AG10803 (cell line): ENCODE data around the gene APOBEC3A.
"Not testable (repeated sequence)": the region's sequence is repeated elsewhere in the genome, so short reads cannot be mapped to it uniquely, and the experiment has no call there.

ENCODE experiments used
- DNase-seq: peaks from one replicate; pipeline ENCODE4 v3.0.0; 2010; ENCODE audit warnings: low read depth
- H3K4me3 ChIP-seq: 2 replicates; pipeline ENCODE4 v1.5.1; 2011; ENCODE audit warnings: mild to moderate bottlenecking, low read length, control low read depth
- TF ChIP-seq, protein P1 (sequence below): conservative IDR thresholded peaks from 2 replicates; pipeline ENCODE4 v1.5.1; 2011; ENCODE audit warnings: mild to moderate bottlenecking, low read length, control low read depth, inconsistent platforms

APOBEC3A gene

DNA sequence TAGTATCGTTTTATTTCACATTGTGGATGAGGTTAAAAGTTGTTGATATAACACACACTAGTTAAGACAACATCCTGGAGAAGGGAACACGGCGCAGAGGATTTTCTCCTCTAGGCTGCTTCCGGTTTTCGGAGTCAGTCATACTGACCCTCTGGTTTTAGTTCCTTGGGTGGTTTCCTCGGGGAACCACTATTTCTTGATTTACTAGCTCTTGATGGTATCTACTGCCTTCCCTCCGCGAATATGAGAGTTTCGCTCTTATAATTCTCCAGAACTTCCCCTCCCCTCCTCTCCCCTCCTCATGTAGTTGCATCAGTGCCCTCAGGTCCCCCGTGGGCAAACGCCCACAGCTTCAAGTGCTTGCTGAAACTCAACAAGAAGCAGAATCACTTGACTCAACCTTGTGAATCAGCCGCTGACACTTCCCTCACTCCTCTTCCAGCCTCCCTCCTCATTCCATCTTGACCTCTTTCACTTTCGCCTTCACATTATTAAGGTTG, 15.9 kb upstream of the APOBEC3A start:
- TF ChIP-seq, protein P1, sequence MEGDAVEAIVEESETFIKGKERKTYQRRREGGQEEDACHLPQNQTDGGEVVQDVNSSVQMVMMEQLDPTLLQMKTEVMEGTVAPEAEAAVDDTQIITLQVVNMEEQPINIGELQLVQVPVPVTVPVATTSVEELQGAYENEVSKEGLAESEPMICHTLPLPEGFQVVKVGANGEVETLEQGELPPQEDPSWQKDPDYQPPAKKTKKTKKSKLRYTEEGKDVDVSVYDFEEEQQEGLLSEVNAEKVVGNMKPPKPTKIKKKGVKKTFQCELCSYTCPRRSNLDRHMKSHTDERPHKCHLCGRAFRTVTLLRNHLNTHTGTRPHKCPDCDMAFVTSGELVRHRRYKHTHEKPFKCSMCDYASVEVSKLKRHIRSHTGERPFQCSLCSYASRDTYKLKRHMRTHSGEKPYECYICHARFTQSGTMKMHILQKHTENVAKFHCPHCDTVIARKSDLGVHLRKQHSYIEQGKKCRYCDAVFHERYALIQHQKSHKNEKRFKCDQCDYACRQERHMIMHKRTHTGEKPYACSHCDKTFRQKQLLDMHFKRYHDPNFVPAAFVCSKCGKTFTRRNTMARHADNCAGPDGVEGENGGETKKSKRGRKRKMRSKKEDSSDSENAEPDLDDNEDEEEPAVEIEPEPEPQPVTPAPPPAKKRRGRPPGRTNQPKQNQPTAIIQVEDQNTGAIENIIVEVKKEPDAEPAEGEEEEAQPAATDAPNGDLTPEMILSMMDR: no peak
- DNase-seq: no peak
- H3K4me3 ChIP-seq: no peak overlapping the region

DNA sequence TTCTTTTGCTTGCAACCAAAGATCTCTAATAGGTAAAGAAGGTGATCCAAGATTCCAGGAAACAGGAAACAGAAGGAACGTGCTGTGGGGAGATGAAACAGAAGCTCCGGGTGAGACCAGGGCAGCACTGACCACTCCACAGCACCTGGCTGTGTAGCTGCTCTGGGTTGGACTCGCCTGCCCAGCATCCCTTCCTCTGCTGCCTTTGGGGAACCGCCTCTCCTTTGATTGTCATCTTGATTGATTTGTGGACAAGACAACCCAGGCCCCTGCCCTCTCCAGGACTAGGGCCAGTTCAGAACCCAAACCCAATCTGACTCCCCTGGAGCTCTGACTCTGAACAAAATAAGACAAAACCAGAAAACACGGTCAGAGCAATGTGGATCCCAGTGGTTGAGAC, 14.7 kb upstream of the APOBEC3A start:
- H3K4me3 ChIP-seq: no peak overlapping the region
- DNase-seq: no peak
- TF ChIP-seq, protein P1: no peak

DNA sequence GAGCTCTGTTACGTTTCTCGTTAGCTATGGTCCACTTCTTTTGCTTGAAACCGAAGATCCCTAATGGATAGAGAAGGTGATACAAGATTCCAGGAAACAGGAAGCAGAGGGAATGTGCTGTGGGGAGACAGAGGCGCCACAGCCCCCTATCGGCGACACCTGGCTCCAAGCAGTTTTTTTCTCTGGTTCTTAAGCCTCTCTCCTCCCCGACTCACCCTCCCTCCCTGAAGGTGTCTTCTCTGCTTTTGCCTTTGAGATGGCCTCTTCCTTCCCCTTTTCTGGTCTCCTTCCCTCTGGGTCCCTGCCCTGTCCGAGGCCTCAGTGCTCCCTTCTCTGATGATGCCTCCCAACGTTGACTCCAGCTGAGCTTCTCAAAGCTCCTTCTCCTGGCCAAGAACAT, 14.2 kb upstream of the APOBEC3A start:
- DNase-seq: no peak
- no peak overlapping the region for H3K4me3 ChIP-seq

GRCh38 chr22:38943882-38944281, 13.5 kb upstream of the APOBEC3A start:
- H3K4me3 ChIP-seq: no peak overlapping the region
- TF ChIP-seq, protein P1: no peak
- no peak for DNase-seq

More for the DNA sequence above, 14.2 kb upstream of the APOBEC3A start:
- TF ChIP-seq, protein P1: no peak

DNA sequence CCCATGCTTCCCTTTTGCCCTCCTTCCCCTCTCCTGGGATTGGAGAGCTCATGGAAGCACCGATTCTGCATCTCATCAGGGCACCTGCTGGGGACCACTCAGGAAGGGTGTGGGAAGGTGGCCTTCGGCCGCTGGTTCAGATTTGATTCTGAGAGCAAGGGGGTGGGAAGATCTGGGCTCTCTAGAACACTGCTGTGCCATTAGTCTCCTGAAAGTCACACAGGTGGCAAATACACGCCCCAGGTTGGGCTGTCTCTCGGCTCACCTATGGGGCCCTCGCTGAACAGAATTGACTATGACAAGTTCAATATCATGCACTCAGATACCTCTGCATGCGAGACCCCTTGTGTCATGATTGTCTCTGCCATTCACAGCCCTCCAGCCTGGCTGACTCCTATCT, 12.8 kb upstream of the APOBEC3A start:
- TF ChIP-seq, protein P1: no peak
- DNase-seq: no peak
- H3K4me3 ChIP-seq: no peak overlapping the region

GRCh38 chr22:38945706-38946338, 11.6 kb upstream of the APOBEC3A start:
- H3K4me3 ChIP-seq, DNase-seq: not testable (repeated sequence)

- TF ChIP-seq, protein P1: no peak
- H3K4me3 ChIP-seq: no peak overlapping the region
- DNase-seq: no peak
Measured at GRCh38 chr22:38946771-38947170, 10.6 kb upstream of the APOBEC3A start.
